IgD-negative memory B cell (primary cell): ENCODE data around the gene P2RX7. TPM values are rescaled to one million over a fixed set of nuclear protein-coding genes. Genes with fewer than 3 reads are reported as not detected.
A peak's percentile ranks its signal among the peaks of the same experiment; 100 is the strongest.
"Not testable (repeated sequence)": the region's sequence is repeated elsewhere in the genome, so short reads cannot be mapped to it uniquely, and the experiment has no call there.

ENCODE experiments used
- H3K27ac Mint-ChIP-seq, 3 donors: one replicate each; pipeline ENCODE4 v1.8.0; 2020 to 2022; ENCODE audit warnings: mild to moderate bottlenecking in 3 of 3, mixed read lengths in 3 of 3, moderate library complexity in 1 of 3
- H3K27me3 Mint-ChIP-seq: one replicate; pipeline ENCODE4 v1.8.0; 2021; ENCODE audit warnings: mixed read lengths
- H3K36me3 Mint-ChIP-seq: one replicate; pipeline ENCODE4 v1.8.0; 2020; ENCODE audit warnings: mild to moderate bottlenecking, mixed read lengths
- H3K4me1 Mint-ChIP-seq, 3 donors: one replicate each; pipeline ENCODE4 v1.8.0; 2020 to 2022; ENCODE audit warnings: mixed read lengths in 3 of 3, mild to moderate bottlenecking in 1 of 3
- H3K4me3 Mint-ChIP-seq, 4 donors: one replicate each; pipeline ENCODE4 v1.8.0; 2020 to 2022; ENCODE audit warnings: mild to moderate bottlenecking in 4 of 4, mixed read lengths in 4 of 4, moderate library complexity in 3 of 4
- H3K9me3 Mint-ChIP-seq, 3 donors: one replicate each; pipeline ENCODE4 v1.8.0; 2020 to 2021; ENCODE audit warnings: mixed read lengths in 3 of 3, mild to moderate bottlenecking in 1 of 3
- polyA plus RNA-seq: library from polyadenylated mRNA; unstranded; fragments of 300-500 nt; fragmentation: Illumina TruSeq; gene quantifications from one replicate; pipeline ENCODE4 v1.2.3, GENCODE V29; 2021

The P2RX7 gene
- polyA plus RNA-seq, 1 donor from 2014 or later = 3.8 TPM

- H3K27me3 Mint-ChIP-seq = no peaks in the 10 kb centered on the region
- H3K27ac Mint-ChIP-seq = peak overlapping the region in 1 of 3 donors; percentile 82
- H3K9me3 Mint-ChIP-seq = no peaks in the 10 kb centered on the region
- H3K36me3 Mint-ChIP-seq = peaks cover 4% of the 10 kb centered on the region
- H3K4me1 Mint-ChIP-seq = peaks cover 24 to 34% (median 28%) of the 10 kb centered on the region in 3 donors
- peak overlapping the region in 1 of 4 donors; percentile 9 for H3K4me3 Mint-ChIP-seq
Observed at GRCh38 chr12:121226399-121226798, 93.7 kb downstream of the P2RX7 start.

GRCh38 chr12:121226871-121227270 is 94.2 kb downstream of the P2RX7 start:
- H3K9me3 Mint-ChIP-seq, H3K27me3 Mint-ChIP-seq, H3K36me3 Mint-ChIP-seq: not testable (repeated sequence)
- Mint-ChIP-seq H3K27ac (peak overlapping the region in 2 of 3 donors; percentile 82), H3K4me1 (peaks cover 24 to 34% (median 28%) of the 10 kb centered on the region in 3 donors), H3K4me3 (peak overlapping the region in 2 of 4 donors; percentile 65 to 84)

DNA sequence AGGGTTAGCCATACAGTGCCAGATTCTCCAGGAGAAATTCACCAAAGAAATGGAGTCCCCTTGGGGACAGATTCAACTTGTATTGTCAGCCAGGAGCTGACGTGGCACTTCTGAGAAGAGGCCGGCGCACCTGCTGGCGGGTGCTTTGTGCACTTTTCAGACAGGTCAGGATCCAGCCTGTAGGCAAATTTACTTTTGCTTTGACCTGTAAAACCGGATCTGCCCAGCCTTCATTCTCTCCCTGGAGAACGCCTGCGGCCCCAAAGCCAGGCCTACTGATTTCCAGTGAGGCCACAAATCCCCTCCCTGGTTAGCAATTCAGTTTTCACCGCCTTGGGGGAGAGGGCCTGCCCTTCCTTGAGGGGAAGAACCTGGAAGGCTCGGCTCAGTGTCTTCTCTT is 94.6 kb downstream of the P2RX7 start:
- Mint-ChIP-seq H3K4me1 (peaks cover 24 to 34% (median 28%) of the 10 kb centered on the region in 3 donors), H3K36me3 (peaks cover 4% of the 10 kb centered on the region), H3K9me3 (no peaks in the 10 kb centered on the region), H3K4me3 (peak overlapping the region in 3 of 4 donors; percentile 29 to 86 (median 84)), H3K27ac (peak overlapping the region in 2 of 3 donors; percentile 82), H3K27me3 (no peaks in the 10 kb centered on the region)

DNA sequence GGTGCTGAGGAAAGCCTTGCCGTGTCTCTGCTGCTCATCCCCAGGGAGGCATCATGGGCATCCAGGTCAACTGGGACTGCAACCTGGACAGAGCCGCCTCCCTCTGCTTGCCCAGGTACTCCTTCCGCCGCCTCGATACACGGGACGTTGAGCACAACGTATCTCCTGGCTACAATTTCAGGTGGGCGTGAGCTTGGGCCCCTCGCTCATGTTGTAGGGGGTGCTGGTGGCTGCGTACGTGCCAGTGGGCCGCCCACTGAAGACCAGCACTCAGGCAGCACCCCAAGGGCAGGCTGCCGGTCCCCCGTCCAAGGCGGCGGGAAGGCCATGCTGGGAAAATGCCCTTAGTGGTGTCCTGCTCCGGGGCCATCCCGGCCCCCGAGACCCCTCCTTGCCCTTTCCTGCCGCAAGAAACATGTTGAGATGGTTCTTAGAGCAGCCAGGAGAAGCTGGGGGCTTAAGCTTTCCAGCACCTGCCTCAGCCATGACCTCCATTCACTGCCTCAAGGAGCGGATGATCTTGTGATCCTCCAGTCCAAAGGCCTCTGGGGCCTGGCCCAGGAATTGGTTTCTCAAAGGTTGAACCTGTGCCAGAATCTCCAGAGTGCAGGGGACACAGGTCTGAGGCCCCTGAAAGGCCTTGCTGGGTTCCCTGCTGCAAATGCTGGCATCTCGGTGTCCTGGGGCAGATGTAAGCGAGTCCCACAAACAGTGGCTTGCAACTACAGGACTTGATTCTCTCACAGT is 96.4 kb downstream of the P2RX7 start:
- no peak overlapping the region for H3K4me3 Mint-ChIP-seq
- no peaks in the 10 kb centered on the region for H3K9me3 Mint-ChIP-seq
- H3K36me3 Mint-ChIP-seq = no peaks in the 10 kb centered on the region
- peaks cover 13 to 20% (median 16%) of the 10 kb centered on the region in 3 donors for H3K4me1 Mint-ChIP-seq
- H3K27ac Mint-ChIP-seq = peak overlapping the region in 1 of 3 donors; percentile 41
- no peaks in the 10 kb centered on the region for H3K27me3 Mint-ChIP-seq

GRCh38 chr12:121229826-121230537 is 97.3 kb downstream of the P2RX7 start:
- H3K27ac Mint-ChIP-seq = peak overlapping the region in 1 of 3 donors; percentile 56
- H3K4me1 Mint-ChIP-seq = peaks cover 11 to 16% (median 15%) of the 10 kb centered on the region in 3 donors
- peak overlapping the region in 1 of 4 donors; percentile 51 for H3K4me3 Mint-ChIP-seq
- H3K27me3 Mint-ChIP-seq, H3K9me3 Mint-ChIP-seq, H3K36me3 Mint-ChIP-seq: not testable (repeated sequence)

- H3K4me1 Mint-ChIP-seq = peaks cover 11 to 16% (median 15%) of the 10 kb centered on the region in 3 donors
- H3K27me3 Mint-ChIP-seq = no peaks in the 10 kb centered on the region
- peak overlapping the region in 1 of 4 donors; percentile 51 for H3K4me3 Mint-ChIP-seq
- H3K36me3 Mint-ChIP-seq = peaks cover 3% of the 10 kb centered on the region
- no peaks in the 10 kb centered on the region for H3K9me3 Mint-ChIP-seq
- H3K27ac Mint-ChIP-seq = peak overlapping the region in 1 of 3 donors; percentile 56
Observed at GRCh38 chr12:121230538-121230907, 97.8 kb downstream of the P2RX7 start.

DNA sequence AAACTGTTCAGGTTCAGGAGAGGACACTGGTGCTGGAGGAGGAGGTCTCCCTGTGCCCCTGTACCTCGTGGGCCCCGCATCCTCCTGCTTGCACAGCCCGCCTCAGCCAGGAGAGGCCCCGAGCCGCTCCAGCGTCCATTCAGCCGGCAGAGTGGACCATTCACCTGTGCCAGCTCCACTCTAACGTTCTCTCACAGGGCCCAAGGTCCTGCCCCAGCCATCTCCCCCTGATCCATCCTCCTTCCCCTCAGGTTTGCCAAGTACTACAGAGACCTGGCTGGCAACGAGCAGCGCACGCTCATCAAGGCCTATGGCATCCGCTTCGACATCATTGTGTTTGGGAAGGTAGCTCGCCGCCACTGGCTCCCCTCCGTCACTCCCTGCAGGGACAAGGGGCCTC is 99.5 kb downstream of the P2RX7 start:
- H3K9me3 Mint-ChIP-seq = no peaks in the 10 kb centered on the region
- H3K4me3 Mint-ChIP-seq = no peak overlapping the region
- no peak overlapping the region for H3K27ac Mint-ChIP-seq
- H3K36me3 Mint-ChIP-seq = peaks cover 5% of the 10 kb centered on the region
- no peaks in the 10 kb centered on the region for H3K27me3 Mint-ChIP-seq
- H3K4me1 Mint-ChIP-seq = peaks cover 6 to 14% (median 11%) of the 10 kb centered on the region in 3 donors

DNA sequence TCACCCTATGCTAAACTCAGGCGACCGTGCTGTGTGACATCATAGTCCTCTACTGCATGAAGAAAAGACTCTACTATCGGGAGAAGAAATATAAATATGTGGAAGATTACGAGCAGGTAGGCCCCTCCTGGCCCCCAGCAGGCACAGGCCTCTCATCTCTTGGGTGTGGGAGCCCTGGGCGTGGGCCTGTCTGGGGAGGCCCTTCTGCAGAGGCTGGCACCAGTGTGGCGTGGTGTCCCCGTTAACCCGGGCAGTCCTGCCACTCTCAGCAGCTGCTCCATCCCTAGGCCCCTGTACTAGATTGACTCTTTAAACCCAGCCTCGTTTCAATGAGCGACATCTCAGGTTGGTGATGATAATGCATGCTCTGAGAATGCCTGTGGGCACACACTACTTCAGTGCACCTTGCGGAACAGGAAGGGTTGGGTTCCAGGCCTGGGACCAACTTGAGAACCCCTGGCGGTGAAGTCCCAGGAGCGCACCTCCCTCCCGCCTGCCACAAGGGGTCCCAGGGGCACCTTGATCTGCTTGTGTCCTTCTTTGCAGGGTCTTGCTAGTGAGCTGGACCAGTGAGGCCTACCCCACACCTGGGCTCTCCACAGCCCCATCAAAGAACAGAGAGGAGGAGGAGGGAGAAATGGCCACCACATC is 100.4 kb downstream of the P2RX7 start:
- Mint-ChIP-seq H3K27ac (no peak overlapping the region), H3K36me3 (peaks cover 5% of the 10 kb centered on the region)

GRCh38 chr12:121233628-121234020 is 100.9 kb downstream of the P2RX7 start:
- Mint-ChIP-seq H3K4me3 (no peak overlapping the region), H3K4me1 (peaks cover 2 to 9% (median 3%) of the 10 kb centered on the region in 3 donors), H3K36me3 (peaks cover 5% of the 10 kb centered on the region), H3K9me3 (no peaks in the 10 kb centered on the region), H3K27ac (no peak overlapping the region), H3K27me3 (no peaks in the 10 kb centered on the region)

More for the DNA sequence above, 100.4 kb downstream of the P2RX7 start:
- Mint-ChIP-seq H3K4me3 (no peak overlapping the region), H3K9me3 (no peaks in the 10 kb centered on the region), H3K4me1 (peaks cover 2 to 9% (median 5%) of the 10 kb centered on the region in 3 donors), H3K27me3 (no peaks in the 10 kb centered on the region)

DNA sequence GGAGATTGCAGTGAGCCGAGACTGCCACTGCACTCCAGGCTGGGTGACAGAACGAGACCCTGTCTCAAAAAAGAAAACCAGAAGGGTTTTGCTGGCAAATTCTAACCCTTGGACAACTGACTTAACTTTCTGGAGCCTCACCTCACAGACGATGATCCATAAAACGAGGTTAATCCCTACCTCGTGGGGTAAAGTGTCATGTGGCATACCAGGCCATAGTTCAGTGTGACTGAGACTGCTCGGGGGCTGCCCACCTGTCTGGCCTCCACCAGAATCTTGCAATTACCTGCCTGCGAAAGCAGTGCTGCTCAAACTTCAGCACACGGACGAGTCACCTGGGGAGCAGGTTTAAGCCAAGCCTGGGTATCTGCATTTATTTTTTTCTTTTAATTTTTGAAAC is 104.1 kb downstream of the P2RX7 start:
- Mint-ChIP-seq H3K9me3 (no peaks in the 10 kb centered on the region), H3K27ac (no peak overlapping the region), H3K36me3 (peaks cover 8% of the 10 kb centered on the region), H3K4me1 (peaks cover 10 to 17% (median 16%) of the 10 kb centered on the region in 3 donors), H3K27me3 (no peaks in the 10 kb centered on the region), H3K4me3 (no peak overlapping the region)

- no peaks in the 10 kb centered on the region for H3K27me3 Mint-ChIP-seq
- no peaks in the 10 kb centered on the region for H3K9me3 Mint-ChIP-seq
- peak overlapping the region in 1 of 3 donors; percentile 88 for H3K27ac Mint-ChIP-seq
- peaks cover 8% of the 10 kb centered on the region for H3K36me3 Mint-ChIP-seq
- peaks cover 10 to 17% (median 16%) of the 10 kb centered on the region in 3 donors for H3K4me1 Mint-ChIP-seq
- no peak overlapping the region for H3K4me3 Mint-ChIP-seq
Observed at GRCh38 chr12:121237415-121237814, 104.7 kb downstream of the P2RX7 start.

Other genes starting within 250 kb of the P2RX7 start
- gene SPPL3, start 228.5 kb upstream of the P2RX7 start, polyA plus RNA-seq = 18.6 TPM
- not detected for gene HNF1A, start 154.3 kb upstream of the P2RX7 start, polyA plus RNA-seq
- gene C12orf43, start 116.4 kb upstream of the P2RX7 start, polyA plus RNA-seq = 23.3 TPM
- gene OASL, start 93.6 kb upstream of the P2RX7 start, polyA plus RNA-seq = 0.78 TPM
- 27.5 TPM for gene P2RX4, start 77.3 kb downstream of the P2RX7 start, polyA plus RNA-seq
- 17.0 TPM for gene CAMKK2, start 163.8 kb downstream of the P2RX7 start, polyA plus RNA-seq
- gene ANAPC5, start 219.5 kb downstream of the P2RX7 start, polyA plus RNA-seq = 130 TPM